ENCODE measurements around the gene DTD1.

DTD1 gene

DNA sequence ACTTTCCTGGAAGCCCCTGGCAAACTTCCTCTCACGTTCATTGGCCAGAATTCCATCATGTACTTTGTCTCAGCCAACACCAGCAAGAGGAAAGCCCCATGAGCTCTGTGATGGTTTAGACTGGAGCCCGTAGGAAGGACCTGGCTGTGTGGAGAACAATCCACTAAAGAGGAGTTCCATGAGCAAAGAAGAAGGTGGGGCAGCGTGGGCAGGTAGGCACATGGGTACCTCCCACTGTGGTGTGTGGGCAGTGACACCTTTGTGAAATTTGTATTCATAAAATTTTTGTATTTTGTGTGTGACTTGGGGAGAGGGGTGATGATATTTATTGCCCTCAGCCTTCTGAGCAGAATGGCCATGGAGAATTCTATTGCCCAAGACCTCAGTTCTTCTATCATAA, 136.2 kb downstream of the DTD1 start:
- Histone ChIP-seq H3K4me1 (ENCODE audit: control insufficient read depth, insufficient read depth, low read length) (peaks cover 3% of the 10 kb centered on the region), H3K27me3 (ENCODE audit: control insufficient read depth, insufficient read depth, low read length) (no peaks in the 10 kb centered on the region), H3K27ac (ENCODE audit: low read depth, low read length) (no peak overlapping the region), H3K36me3 (ENCODE audit: control insufficient read depth, insufficient read depth, low read length) (no peaks in the 10 kb centered on the region), H3K4me3 (ENCODE audit: low read length) (no peak overlapping the region), H3K9ac (ENCODE audit: low read length) (no peak overlapping the region)

DNA sequence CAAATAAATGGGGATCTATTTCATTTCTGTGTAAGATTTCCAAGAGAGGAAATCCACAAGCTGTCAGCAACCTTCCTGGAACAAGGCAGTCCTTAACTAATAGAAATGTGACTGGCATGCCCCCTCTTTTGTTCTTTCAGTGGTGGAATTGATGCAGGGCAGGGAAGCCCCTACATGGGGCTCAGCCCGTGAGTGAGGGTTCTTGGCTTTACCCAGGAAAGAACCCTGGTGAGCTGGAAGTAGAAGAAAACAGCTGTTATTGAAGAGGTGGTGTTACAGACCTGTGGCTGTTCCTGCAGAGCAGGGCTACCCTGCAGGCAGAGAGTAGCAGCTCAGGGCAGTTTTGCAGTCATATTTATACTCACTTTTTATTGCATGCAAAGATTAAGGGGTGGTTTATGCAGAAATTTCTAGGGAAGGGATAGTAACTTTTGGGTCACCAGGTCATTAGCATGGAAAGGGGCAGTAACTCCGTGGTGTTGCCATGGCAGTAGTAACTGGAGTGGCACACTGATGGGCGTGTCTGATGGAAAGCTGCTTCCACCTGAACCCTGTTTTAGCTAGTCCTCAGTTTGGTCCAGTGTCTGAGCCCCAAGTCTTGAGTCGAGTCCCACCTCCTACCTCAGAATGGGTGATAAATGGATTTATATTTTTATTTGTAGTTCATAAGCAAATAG, 137.1 kb downstream of the DTD1 start:
- Histone ChIP-seq H3K4me1 (ENCODE audit: control insufficient read depth, insufficient read depth, low read length) (peaks cover 3% of the 10 kb centered on the region), H3K27ac (ENCODE audit: low read depth, low read length) (no peak overlapping the region), H3K36me3 (ENCODE audit: control insufficient read depth, insufficient read depth, low read length) (no peaks in the 10 kb centered on the region), H3K27me3 (ENCODE audit: control insufficient read depth, insufficient read depth, low read length) (no peaks in the 10 kb centered on the region), H3K9ac (ENCODE audit: low read length) (no peak overlapping the region), H3K4me3 (ENCODE audit: low read length) (no peak overlapping the region)

DNA sequence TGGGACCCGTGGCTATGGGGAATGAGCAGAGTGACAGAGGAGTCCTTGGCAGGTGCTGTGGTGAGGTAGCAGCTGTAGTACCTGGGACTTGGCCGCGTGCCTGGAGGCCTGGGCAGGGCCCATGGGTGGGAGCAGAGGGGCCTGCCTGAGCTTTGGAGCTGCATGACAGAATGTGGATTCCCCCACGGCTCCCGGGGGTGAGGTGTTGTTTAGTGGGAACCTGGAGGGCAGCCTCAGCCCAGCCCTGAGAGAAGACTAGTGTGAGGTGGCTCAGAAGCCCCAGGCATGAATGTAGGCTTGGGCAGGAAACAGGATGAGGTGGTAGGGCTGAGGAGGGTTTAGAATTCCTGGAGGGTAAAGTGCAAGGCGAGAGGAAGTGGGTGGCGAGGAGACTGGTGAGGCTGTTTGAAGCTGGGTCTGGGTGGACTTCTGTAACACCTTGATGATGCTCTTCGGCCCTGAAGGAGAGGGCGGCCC, 139.2 kb downstream of the DTD1 start:
- Histone ChIP-seq H3K4me1 (ENCODE audit: control insufficient read depth, insufficient read depth, low read length) (peaks cover under 1% of the 10 kb centered on the region), H3K27me3 (ENCODE audit: control insufficient read depth, insufficient read depth, low read length) (no peaks in the 10 kb centered on the region), H3K4me3 (ENCODE audit: low read length) (no peak overlapping the region), H3K9ac (ENCODE audit: low read length) (no peak overlapping the region), H3K27ac (ENCODE audit: low read depth, low read length) (no peak overlapping the region), H3K36me3 (ENCODE audit: control insufficient read depth, insufficient read depth, low read length) (no peaks in the 10 kb centered on the region)

DNA sequence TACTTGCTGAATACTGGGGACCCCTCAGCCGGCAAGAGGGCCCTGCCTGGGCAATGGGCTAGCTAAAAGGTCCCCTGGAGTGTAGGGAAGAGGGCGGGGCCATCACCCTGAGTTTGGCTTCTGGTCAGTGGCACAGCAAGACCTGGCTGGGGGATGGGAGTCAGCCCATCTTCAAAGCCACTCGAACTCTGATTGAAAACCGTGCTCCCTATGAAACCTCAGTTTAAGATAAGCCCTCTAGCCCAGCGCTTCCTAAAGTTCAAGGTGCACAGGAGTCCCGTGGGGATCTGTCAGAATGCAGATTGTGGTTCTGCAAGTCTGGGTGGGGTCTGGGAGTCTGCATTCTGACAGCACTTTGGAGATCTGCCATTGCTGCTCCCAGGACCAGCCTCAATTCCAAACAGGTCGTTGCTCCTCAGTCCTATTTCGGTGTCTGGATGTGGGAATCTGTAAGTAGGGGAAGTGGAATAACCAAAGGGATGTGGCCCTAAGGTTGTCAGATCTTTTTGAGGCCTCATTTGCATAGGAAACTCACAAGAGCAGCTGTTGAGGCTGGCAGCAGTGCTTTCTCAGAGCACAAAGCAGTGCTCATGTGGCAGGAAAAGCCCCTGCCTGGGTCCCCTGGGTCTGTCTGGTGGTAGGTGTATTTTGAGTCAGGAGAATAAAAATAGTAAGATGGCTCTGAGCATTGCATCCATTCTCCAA, 140.5 kb downstream of the DTD1 start:
- Histone ChIP-seq H3K9ac (ENCODE audit: low read length) (no peak overlapping the region), H3K4me1 (ENCODE audit: control insufficient read depth, insufficient read depth, low read length) (no peaks in the 10 kb centered on the region), H3K4me3 (ENCODE audit: low read length) (no peak overlapping the region), H3K27ac (ENCODE audit: low read depth, low read length) (no peak overlapping the region), H3K27me3 (ENCODE audit: control insufficient read depth, insufficient read depth, low read length) (no peaks in the 10 kb centered on the region), H3K36me3 (ENCODE audit: control insufficient read depth, insufficient read depth, low read length) (no peaks in the 10 kb centered on the region)

DNA sequence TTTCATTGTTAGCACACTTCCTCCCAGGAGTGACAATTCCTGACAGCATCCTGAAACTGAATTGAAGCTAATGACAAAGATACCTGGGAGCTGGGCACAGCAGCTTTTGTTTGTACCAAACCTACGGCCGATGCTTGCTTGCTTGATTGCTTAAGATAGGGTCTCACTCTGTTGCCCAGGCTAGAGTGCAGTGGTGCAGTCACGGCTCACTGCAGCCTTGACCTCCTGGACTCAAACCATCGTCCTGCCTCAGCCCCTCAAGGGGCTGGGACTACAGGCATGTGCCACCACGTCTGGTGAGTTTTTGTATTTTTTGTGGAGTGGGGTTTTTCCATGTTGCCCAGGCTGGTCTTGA, 141.0 kb downstream of the DTD1 start:
- Histone ChIP-seq H3K27ac (ENCODE audit: low read depth, low read length) (no peak overlapping the region), H3K4me3 (ENCODE audit: low read length) (no peak overlapping the region)

DNA sequence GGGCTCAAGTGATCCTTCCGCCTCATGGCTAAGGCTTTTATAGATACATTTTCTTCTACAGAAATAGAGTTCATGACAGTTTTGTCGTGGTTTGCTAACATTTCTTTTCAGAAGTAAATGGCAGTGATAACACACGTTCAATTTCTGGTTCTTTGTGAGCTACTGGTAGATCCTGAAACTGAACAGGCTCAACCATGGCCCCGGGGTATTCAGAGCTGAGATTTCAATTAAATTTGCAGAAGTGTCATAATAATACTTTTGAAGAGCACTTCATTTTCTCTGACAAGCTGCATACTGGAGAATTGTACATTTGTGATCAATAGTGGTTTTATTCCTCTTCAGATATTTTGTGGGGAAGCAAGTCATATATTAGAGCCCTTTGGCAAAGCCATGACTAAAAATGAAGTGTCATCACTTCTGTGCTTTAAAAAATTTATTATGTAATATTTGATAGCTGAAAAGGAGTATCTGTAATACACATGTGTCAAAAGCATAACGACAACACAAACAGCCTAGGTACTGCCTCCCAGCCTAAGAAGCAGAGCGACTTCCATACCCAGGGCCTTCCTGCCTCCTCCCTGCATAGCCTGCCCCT, 141.5 kb downstream of the DTD1 start:
- H3K9ac ChIP-seq (ENCODE audit: low read length): no peak overlapping the region
- H3K4me1 ChIP-seq (ENCODE audit: control insufficient read depth, insufficient read depth, low read length): no peaks in the 10 kb centered on the region
- H3K27ac ChIP-seq (ENCODE audit: low read depth, low read length): no peak overlapping the region
- no peaks in the 10 kb centered on the region for H3K27me3 ChIP-seq (ENCODE audit: control insufficient read depth, insufficient read depth, low read length)
- H3K4me3 ChIP-seq (ENCODE audit: low read length): no peak overlapping the region
- H3K36me3 ChIP-seq (ENCODE audit: control insufficient read depth, insufficient read depth, low read length): no peaks in the 10 kb centered on the region

More for the DNA sequence above, 141.0 kb downstream of the DTD1 start:
- no peaks in the 10 kb centered on the region for H3K4me1 ChIP-seq (ENCODE audit: control insufficient read depth, insufficient read depth, low read length)
- no peaks in the 10 kb centered on the region for H3K27me3 ChIP-seq (ENCODE audit: control insufficient read depth, insufficient read depth, low read length)
- H3K9ac ChIP-seq (ENCODE audit: low read length): no peak overlapping the region
- no peaks in the 10 kb centered on the region for H3K36me3 ChIP-seq (ENCODE audit: control insufficient read depth, insufficient read depth, low read length)

DNA sequence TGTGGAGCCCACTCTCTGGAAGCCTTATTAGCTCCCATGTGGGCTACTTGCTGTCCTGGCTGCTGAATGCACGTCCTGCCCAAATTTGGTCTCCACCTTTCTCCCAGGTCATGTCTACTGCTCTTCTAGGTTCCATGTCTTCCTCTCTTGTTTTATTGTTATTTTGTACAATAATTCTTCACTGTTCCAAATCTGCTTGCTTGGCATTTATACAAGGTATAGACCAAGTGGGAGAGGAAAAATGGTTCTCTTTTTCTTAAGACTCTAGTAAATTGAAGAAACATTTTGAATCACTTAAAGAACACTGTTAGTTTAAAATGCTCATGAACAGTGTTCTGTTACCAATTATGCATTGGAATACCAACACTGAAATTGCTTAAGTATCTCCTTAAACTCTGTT, 144.1 kb downstream of the DTD1 start:
- no peak overlapping the region for H3K27ac ChIP-seq (ENCODE audit: low read depth, low read length)
- H3K27me3 ChIP-seq (ENCODE audit: control insufficient read depth, insufficient read depth, low read length): no peaks in the 10 kb centered on the region
- H3K9ac ChIP-seq (ENCODE audit: low read length): no peak overlapping the region
- no peak overlapping the region for H3K4me3 ChIP-seq (ENCODE audit: low read length)
- H3K4me1 ChIP-seq (ENCODE audit: control insufficient read depth, insufficient read depth, low read length): no peaks in the 10 kb centered on the region
- no peaks in the 10 kb centered on the region for H3K36me3 ChIP-seq (ENCODE audit: control insufficient read depth, insufficient read depth, low read length)

DNA sequence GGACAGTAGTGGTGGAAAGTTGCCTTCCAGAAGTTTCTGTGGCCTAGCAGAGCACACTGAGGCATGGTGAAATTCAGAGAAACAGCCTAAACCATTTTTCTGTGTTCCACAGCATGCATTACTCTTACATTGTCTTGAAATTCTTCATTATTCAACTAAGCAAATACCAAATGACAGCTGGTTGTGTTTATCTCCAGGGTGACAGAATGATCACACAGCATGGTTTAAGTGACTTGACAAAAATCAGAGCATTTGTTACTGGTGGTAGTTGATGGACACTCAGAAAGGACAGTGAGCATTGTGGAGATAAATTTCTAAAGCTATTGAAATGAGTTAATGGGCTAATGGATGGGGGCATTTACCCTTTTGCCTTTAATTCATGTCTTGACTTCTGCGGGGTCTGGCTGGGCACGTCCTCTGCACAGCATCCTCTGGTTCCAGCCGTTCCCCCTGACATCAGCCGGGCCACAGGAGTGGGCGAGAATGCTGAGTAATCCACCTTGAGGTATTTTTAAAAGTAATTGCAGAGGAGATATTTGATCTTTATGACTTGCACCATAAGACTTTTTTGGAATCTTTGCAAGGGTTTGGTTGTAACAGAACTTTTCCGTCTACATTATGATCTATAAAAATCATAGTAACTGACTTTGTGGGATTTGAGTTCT, 146.8 kb downstream of the DTD1 start:
- H3K4me3 ChIP-seq (ENCODE audit: low read length): no peak overlapping the region
- H3K27ac ChIP-seq (ENCODE audit: low read depth, low read length): no peak overlapping the region
- no peaks in the 10 kb centered on the region for H3K36me3 ChIP-seq (ENCODE audit: control insufficient read depth, insufficient read depth, low read length)
- H3K27me3 ChIP-seq (ENCODE audit: control insufficient read depth, insufficient read depth, low read length): no peaks in the 10 kb centered on the region
- no peak overlapping the region for H3K9ac ChIP-seq (ENCODE audit: low read length)
- peaks cover 8% of the 10 kb centered on the region for H3K4me1 ChIP-seq (ENCODE audit: control insufficient read depth, insufficient read depth, low read length)

DNA sequence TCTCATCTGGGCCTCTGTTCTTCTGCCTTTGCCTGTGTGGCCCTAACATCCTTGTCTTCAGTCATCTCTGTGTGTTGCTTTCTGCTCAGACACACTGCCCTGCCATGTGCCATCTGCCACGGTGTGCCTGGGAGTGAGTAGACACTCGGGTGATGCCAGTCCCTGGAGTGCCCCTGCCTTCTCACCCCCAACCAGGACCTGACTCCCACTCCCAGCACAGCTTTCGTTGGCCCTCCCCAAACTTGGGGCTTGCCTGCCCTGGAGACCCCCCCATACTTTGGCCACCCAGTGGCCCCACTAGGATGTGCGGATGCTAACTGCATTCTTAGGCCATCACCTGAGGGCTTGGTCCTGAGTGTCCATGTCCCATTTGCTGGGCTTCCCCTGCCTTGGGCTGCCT, 149.3 kb downstream of the DTD1 start:
- Histone ChIP-seq H3K4me3 (ENCODE audit: low read length) (no peak overlapping the region), H3K4me1 (ENCODE audit: control insufficient read depth, insufficient read depth, low read length) (peaks cover 8% of the 10 kb centered on the region), H3K9ac (ENCODE audit: low read length) (no peak overlapping the region), H3K36me3 (ENCODE audit: control insufficient read depth, insufficient read depth, low read length) (no peaks in the 10 kb centered on the region), H3K27ac (ENCODE audit: low read depth, low read length) (no peak overlapping the region), H3K27me3 (ENCODE audit: control insufficient read depth, insufficient read depth, low read length) (no peaks in the 10 kb centered on the region)

DNA sequence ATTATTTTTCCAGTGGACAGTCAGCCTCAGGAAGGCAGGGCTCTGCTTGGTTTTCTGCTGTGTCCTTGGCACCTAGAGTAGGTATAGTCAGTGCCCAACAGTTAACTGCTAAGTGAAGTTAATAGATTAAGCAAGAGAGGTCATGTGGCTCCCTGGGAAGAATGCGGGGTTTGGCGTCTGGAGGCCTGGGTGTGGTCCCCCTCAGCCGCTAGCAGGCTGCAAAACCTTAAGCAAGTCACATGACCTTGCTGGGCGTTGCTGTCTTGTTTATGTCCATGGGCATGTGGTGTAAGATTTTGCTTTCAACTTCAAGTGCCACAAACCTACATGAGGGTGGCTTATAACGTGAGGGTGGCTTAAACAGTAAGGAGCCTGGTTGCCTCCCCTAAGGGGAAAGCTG, 150.2 kb downstream of the DTD1 start:
- H3K4me3 ChIP-seq (ENCODE audit: low read length): no peak overlapping the region
- H3K36me3 ChIP-seq (ENCODE audit: control insufficient read depth, insufficient read depth, low read length): no peaks in the 10 kb centered on the region
- no peak overlapping the region for H3K9ac ChIP-seq (ENCODE audit: low read length)
- H3K27ac ChIP-seq (ENCODE audit: low read depth, low read length): no peak overlapping the region
- H3K27me3 ChIP-seq (ENCODE audit: control insufficient read depth, insufficient read depth, low read length): no peaks in the 10 kb centered on the region
- H3K4me1 ChIP-seq (ENCODE audit: control insufficient read depth, insufficient read depth, low read length): peaks cover 8% of the 10 kb centered on the region

DNA sequence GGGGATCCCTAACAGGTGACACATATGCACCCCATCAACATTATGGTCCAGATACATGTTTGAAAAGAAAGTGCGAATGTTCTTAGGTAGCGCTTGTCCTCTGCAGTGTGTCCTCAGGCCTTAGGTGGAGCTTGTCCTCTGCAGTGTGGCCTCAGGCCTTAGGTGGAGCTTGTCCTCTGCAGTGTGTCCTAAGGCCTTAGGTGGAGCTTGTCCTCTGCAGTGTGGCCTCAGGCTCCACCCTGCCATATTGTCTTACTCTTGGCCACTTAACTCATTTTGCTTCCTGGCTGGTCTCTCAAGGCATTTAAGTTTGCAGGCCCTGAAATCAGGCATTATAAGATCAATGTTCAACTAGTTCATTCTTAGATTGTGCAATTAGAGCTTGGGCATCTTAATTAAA, 151.0 kb downstream of the DTD1 start:
- Histone ChIP-seq H3K36me3 (ENCODE audit: control insufficient read depth, insufficient read depth, low read length) (no peaks in the 10 kb centered on the region), H3K27ac (ENCODE audit: low read depth, low read length) (peak overlapping the region; percentile 69), H3K9ac (ENCODE audit: low read length) (no peak overlapping the region), H3K27me3 (ENCODE audit: control insufficient read depth, insufficient read depth, low read length) (no peaks in the 10 kb centered on the region), H3K4me3 (ENCODE audit: low read length) (no peak overlapping the region), H3K4me1 (ENCODE audit: control insufficient read depth, insufficient read depth, low read length) (peaks cover 8% of the 10 kb centered on the region)

DNA sequence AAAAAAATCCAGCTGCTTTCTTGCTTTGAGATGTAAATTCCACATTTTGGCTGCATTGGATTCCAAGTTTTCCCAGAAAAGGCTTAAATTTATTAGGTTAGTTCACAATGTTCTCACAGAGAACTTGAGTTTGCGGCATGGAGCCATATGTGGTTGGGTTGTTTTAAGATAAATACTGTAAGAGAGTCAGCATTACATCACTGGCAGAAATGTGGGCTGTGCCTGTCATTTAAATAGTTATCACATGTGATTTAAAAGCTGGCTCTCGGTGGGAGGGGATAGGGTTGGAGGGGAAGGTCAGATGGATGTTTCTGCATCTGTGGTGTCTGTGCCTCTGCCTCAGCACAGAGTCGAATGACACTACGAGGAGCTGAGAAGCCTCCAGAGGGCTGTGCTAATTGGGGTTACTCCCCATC, 151.9 kb downstream of the DTD1 start:
- Histone ChIP-seq H3K9ac (ENCODE audit: low read length) (no peak overlapping the region), H3K36me3 (ENCODE audit: control insufficient read depth, insufficient read depth, low read length) (peaks cover 2% of the 10 kb centered on the region), H3K4me3 (ENCODE audit: low read length) (no peak overlapping the region), H3K27me3 (ENCODE audit: control insufficient read depth, insufficient read depth, low read length) (no peaks in the 10 kb centered on the region), H3K4me1 (ENCODE audit: control insufficient read depth, insufficient read depth, low read length) (peaks cover 8% of the 10 kb centered on the region), H3K27ac (ENCODE audit: low read depth, low read length) (no peak overlapping the region)
